Fibroblast of lung (primary cell): ENCODE measurements around the gene IZUMO2. TPM values are rescaled to one million over a fixed set of nuclear protein-coding genes. Genes with fewer than 3 reads are reported as not detected.
"Not testable (repeated sequence)": the region's sequence is repeated elsewhere in the genome, so short reads cannot be mapped to it uniquely, and the experiment has no call there.

Source experiments
- DNase-seq, 2 donors: peaks; one replicate each; pipeline versions ENCODE4 v3.0.0 to v3.0.0-alpha.2; 2010; ENCODE audit warnings: low read depth in 2 of 2
- H2AFZ ChIP-seq: 2 replicates; pipeline ENCODE4 v1.5.1; 2012; ENCODE audit warnings: low read length, control low read depth, inconsistent platforms
- H3K27ac ChIP-seq: 2 replicates; pipeline ENCODE4 v1.5.1; 2011; ENCODE audit warnings: low read length, control low read depth; ENCODE audit not compliant: insufficient read depth
- H3K27me3 ChIP-seq: 2 replicates; pipeline ENCODE4 v1.5.1; 2011; ENCODE audit warnings: mild to moderate bottlenecking, low read length; ENCODE audit not compliant: control insufficient read depth, insufficient read depth
- H3K36me3 ChIP-seq: 2 replicates; pipeline ENCODE4 v1.5.1; 2011; ENCODE audit warnings: low read length; ENCODE audit not compliant: control insufficient read depth, insufficient read depth
- H3K4me1 ChIP-seq: 2 replicates; pipeline ENCODE4 v1.5.1; 2011; ENCODE audit warnings: low read length; ENCODE audit not compliant: control insufficient read depth, insufficient read depth; ENCODE audit errors: extremely low read depth
- H3K4me2 ChIP-seq: 2 replicates; pipeline ENCODE4 v1.5.1; 2011; ENCODE audit warnings: low read length, control low read depth; ENCODE audit not compliant: insufficient read depth; ENCODE audit errors: extremely low read depth
- H3K4me3 ChIP-seq, 4 experiments: fragments of 200-600 bp in 1 of 4; sonication (generic) in 1 of 4; replicated peaks in 1 of 4; 2 replicates each; pipeline ENCODE4 v1.5.1; 2011 to 2016; ENCODE audit warnings: low read length in 4 of 4, low read depth in 3 of 4, mild to moderate bottlenecking in 3 of 4, control low read depth in 2 of 4, inconsistent platforms in 1 of 4, mixed read lengths in 1 of 4; ENCODE audit not compliant: insufficient read depth in 1 of 4; ENCODE audit errors: control extremely low read depth in 1 of 4
- H3K79me2 ChIP-seq: 2 replicates; pipeline ENCODE4 v1.5.1; 2012; ENCODE audit warnings: mild to moderate bottlenecking, low read length, inconsistent platforms; ENCODE audit not compliant: control insufficient read depth, insufficient read depth
- H3K9ac ChIP-seq: 2 replicates; pipeline ENCODE4 v1.5.1; 2011; ENCODE audit warnings: mild to moderate bottlenecking, low read length, control low read depth; ENCODE audit not compliant: insufficient read depth
- H3K9me3 ChIP-seq: 2 replicates; pipeline ENCODE4 v1.5.1; 2012; ENCODE audit warnings: low read depth, low read length; ENCODE audit not compliant: control insufficient read depth, insufficient read depth
- H4K20me1 ChIP-seq: 2 replicates; pipeline ENCODE4 v1.5.1; 2011; ENCODE audit warnings: low read length; ENCODE audit not compliant: control insufficient read depth, insufficient read depth; ENCODE audit errors: extremely low read depth
- polyA plus RNA-seq, 2 donors: library from polyadenylated mRNA; depleted of rRNA in 1 of 2; stranded (reverse) in 1 of 2; unstranded in 1 of 2; fragments of >200 nt; gene quantifications; 2 replicates each; pipeline ENCODE4 v1.2.1, GENCODE V29; 2011 to 2012; ENCODE audit warnings: missing spikeins in 1 of 2
- total RNA-seq: library from RNA; depleted of rRNA; stranded (reverse); fragments of >200 nt; gene quantifications from 2 replicates; pipeline ENCODE4 v1.2.1, GENCODE V29; 2014

Gene IZUMO2
- total and polyA plus RNA-seq, 2 donors (not counting 1 experiment from before 2014, with no cell fraction given): not detected

DNA sequence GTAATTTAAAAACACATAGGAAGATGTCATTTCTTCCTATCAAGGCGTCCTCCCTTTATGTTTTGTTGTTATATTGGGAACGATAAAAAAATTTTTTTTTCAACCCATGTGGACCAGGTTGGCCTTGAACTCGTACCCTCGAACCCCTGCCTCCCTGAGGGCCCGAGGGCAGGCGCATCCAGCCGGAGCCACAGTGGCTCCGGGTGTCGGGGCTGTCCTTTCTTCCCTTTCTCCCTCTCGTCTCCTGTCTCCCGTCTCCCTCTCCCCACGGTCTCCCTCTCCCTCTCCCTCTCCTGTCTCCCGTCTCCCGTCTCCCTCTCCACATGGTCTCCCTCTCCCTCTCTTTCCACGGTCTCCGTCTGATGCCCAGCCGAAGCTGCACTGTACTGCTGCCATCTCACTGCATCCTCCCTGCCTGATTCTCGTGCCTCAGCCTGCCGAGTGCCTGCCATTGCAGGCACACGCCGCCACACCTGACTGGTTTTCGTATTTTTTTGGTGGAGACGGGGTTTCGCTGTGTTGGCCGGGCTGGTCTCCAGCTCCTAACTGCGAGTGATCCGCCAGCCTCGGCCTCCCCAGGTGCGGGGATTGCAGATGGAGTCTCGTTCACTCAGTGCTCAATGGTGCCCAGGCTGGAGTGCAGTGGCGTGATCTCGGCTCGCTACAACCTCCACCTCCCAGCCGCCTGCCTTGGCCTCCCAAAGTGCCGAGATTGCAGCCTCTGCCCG is 22.8 kb downstream of the IZUMO2 start:
- H3K4me2 ChIP-seq, H3K4me1 ChIP-seq, H2AFZ ChIP-seq, H3K27me3 ChIP-seq, DNase-seq, H3K9ac ChIP-seq, H3K36me3 ChIP-seq, H3K4me3 ChIP-seq, H4K20me1 ChIP-seq, H3K27ac ChIP-seq, H3K79me2 ChIP-seq, H3K9me3 ChIP-seq: not testable (repeated sequence)

DNA sequence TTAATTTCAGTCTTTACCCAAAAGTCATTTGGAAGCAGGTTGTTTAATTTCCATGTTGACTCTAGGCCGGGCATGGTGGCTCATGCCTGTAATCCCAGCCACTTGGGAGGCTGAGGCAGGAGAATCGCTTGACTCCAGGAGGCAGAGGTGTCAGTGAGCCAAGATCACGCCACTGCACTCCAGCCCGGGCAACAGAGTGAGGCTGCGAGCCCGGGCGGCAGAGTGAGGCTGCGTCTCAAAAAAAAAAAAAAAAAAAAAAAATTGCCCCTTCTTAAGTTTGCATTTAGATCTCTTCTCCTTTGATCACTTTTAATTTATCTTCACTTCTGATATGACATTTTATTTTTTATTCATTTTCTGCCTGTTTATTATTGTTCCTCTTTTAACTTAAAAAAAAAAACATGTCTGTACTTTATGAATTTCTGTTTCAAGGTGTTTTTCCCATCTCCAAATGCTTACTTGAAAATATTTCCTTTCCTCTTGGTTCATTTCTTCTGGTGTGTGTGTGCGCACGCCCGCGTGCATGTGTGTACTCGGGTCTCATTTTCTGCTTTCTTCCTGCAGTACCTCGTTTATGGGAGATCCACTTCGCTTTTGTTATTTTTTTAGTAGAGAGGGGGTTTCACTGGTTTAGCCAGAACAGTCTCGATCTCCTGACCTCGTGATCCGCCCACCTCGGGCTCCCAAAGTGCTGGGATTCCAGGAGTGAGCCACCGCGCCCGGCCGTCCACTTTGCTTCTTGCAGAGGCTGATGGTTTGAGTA is 26.3 kb downstream of the IZUMO2 start:
- not testable (repeated sequence) for H3K4me1 ChIP-seq

DNA sequence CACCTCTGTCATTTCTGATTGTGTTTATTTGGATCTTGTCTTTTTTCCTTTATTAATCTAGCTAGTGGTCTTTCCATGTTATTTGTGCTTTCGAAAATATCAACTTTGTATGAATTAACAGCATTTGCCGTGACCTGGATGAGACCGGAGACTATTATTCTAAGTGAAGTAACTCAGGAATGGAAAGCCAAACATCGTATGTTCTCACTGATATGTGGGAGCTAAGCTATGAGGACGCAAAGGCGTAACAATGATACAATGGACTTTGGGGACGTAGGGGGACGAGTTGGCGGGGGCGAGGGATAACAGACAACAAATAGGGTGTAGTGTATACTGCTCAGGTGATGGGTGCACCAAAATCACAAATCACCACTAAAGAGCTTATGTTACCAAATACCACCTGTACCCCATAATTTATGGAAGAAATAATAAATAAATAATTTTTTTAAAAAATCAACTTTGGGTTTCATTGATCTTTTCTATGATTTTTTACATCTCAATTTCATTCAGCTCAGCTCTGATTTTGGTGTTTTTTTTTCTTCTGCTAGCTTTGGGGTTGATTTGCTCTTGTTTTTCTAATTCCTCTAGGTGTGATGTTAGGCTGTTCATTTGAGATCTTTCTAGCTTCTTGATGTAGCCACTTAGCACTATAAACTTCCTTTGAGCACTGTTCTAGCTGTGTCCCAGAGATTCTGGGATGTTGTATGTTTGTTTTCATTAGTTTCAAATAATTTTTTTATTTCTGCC is 27.1 kb downstream of the IZUMO2 start:
- H3K27ac ChIP-seq, H3K4me1 ChIP-seq, H4K20me1 ChIP-seq, H3K79me2 ChIP-seq, H3K27me3 ChIP-seq, DNase-seq, H3K9ac ChIP-seq, H2AFZ ChIP-seq, H3K9me3 ChIP-seq, H3K36me3 ChIP-seq, H3K4me3 ChIP-seq, H3K4me2 ChIP-seq: not testable (repeated sequence)

More for the DNA sequence above, 26.3 kb downstream of the IZUMO2 start:
- not testable (repeated sequence) for H3K9ac ChIP-seq, H3K79me2 ChIP-seq, H3K27ac ChIP-seq, DNase-seq, H2AFZ ChIP-seq, H3K27me3 ChIP-seq, H3K36me3 ChIP-seq, H3K9me3 ChIP-seq, H3K4me2 ChIP-seq, H4K20me1 ChIP-seq
- peak overlapping the region in 2 of 4 experiments; percentile 11 to 25 for H3K4me3 ChIP-seq

DNA sequence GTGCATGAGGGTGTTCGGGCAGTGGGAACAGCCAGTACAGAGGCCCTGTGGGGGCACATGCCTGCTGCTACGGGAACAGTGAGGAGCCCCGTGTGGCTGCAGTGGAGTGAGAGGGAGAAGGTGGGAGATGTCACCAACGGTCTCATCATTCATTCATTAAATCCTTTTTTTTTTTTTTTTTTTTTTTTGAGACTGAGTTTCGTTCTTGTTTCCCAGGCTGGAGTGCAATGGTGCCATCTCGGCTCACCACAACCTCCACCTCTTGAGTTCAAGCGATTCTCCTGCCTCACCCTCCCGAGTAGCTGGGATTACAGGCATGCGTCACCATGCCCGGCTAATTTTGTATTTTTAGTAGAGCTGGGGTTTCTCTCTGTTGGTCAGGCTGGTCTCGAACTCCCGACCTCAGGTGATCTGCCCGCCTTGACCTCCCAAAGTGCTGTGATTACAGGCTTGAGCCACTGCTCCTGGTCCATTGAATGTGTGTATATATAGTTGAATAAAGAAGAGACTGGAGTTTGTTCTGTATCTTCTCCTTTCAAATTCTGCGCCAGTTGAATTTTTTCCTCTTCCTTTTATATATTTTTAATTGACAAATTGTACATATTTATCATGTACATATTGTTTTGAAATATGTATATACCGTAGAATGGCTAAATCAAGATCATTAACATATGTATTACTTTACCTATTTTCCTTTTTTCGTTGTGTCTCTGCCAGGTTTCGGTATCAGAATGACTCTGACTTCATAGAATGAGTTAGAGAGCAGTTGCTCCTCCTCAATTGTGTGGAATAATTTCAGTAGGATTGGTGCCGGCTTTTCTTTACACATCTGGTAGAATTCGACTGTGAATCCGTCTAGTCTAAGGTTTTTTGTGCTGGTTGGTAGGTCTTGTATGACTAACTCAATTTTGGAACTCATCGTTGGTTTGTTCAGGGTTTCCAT is 28.0 kb downstream of the IZUMO2 start:
- not testable (repeated sequence) for H3K9ac ChIP-seq, H3K27me3 ChIP-seq, H3K4me1 ChIP-seq, H3K36me3 ChIP-seq, DNase-seq, H3K4me2 ChIP-seq, H4K20me1 ChIP-seq, H3K79me2 ChIP-seq, H3K9me3 ChIP-seq, H3K27ac ChIP-seq, H2AFZ ChIP-seq, H3K4me3 ChIP-seq

DNA sequence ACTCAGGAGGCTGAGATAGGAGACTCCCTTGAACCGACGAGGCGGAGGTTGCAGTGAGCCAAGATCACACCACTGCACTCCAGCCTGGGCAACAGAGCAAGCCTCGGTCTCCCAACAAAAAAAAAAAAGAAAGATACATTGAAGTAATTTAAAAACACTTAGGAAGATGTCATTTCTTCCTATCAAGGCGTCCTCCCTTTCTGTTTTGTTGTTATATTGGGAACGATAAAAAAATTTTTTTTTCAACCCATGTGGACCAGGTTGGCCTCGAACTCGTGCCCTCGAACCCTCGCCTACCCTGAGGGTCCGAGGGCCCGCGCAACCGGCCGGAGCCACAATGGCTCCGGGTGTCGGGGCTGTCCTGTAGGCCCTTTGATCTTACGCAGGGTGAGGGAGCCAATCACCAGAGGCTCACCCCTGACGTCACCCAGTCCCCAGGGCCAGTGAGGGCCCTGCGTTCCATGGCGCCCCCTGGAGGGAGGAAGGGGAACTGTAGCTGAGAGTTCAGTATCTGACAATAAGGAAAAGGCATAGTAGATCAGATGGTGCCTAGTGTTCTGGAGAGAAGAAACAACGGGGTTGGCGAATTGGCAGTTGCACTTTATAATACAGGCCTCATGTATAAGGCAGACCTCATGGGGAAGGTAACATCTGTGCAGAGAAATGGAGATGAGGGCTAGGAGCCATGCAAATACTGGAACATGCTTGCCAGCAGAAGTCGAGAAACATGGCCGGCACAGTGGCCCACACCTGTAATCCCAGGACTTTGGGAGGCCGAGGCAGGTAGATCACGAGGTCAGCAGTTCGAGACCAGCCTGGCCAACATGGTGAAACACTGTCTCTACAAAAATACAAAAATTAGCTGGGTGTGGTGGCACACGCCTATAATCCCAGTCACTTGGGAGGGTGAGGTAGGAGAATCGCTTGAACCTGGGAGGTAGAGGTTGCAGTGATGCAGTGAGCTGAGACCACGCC is 29.3 kb downstream of the IZUMO2 start:
- not testable (repeated sequence) for H3K4me3 ChIP-seq, DNase-seq, H3K27ac ChIP-seq, H3K27me3 ChIP-seq, H3K36me3 ChIP-seq, H3K4me2 ChIP-seq, H3K4me1 ChIP-seq, H3K9ac ChIP-seq, H3K79me2 ChIP-seq, H3K9me3 ChIP-seq, H4K20me1 ChIP-seq, H2AFZ ChIP-seq
